ENCODE data around the gene ERLIN1. TPM values are rescaled to one million over a fixed set of nuclear protein-coding genes. Genes with fewer than 3 reads are reported as not detected.

Gene ERLIN1
- total RNA-seq, 1 experiment from 2014 or later, result 24.9 TPM

- CTCF ChIA-PET, result no interaction called here
- intact Hi-C loops (cut with micrococcal nuclease; ENCODE audit: unreplicated experiment), result no loop called here
- H3K4me3 ChIP-seq, result no peak overlapping the region
- H3K4me1 ChIP-seq (replicated peaks; ENCODE audit: insufficient read depth), result no peaks in the 10 kb centered on the region
- no peak overlapping the region for H2AFZ ChIP-seq
- no peak overlapping the region for H3K4me2 ChIP-seq
- H3K27me3 ChIP-seq (ENCODE audit: insufficient read depth, low read depth), result no peaks in the 10 kb centered on the region
- no peaks in the 10 kb centered on the region for H4K20me1 ChIP-seq (ENCODE audit: insufficient read depth)
- H3K9me3 ChIP-seq (ENCODE audit: insufficient read depth, low read depth), result no peaks in the 10 kb centered on the region
- TF ChIP-seq, protein P1, sequence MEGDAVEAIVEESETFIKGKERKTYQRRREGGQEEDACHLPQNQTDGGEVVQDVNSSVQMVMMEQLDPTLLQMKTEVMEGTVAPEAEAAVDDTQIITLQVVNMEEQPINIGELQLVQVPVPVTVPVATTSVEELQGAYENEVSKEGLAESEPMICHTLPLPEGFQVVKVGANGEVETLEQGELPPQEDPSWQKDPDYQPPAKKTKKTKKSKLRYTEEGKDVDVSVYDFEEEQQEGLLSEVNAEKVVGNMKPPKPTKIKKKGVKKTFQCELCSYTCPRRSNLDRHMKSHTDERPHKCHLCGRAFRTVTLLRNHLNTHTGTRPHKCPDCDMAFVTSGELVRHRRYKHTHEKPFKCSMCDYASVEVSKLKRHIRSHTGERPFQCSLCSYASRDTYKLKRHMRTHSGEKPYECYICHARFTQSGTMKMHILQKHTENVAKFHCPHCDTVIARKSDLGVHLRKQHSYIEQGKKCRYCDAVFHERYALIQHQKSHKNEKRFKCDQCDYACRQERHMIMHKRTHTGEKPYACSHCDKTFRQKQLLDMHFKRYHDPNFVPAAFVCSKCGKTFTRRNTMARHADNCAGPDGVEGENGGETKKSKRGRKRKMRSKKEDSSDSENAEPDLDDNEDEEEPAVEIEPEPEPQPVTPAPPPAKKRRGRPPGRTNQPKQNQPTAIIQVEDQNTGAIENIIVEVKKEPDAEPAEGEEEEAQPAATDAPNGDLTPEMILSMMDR (conservative IDR thresholded peaks at IDR 0.05), result no peak
- TF ChIP-seq EZH2 (IDR thresholded peaks at IDR 0.05; ENCODE audit: low read depth), result no peak
- no peaks in the 10 kb centered on the region for H3K36me3 ChIP-seq (ENCODE audit: low read depth)
- no peaks in the 10 kb centered on the region for H3K79me2 ChIP-seq (ENCODE audit: low read depth)
- BruUV-seq (replicated peaks), result no TSS peak
- no peaks in the 10 kb centered on the region for H3F3A ChIP-seq (ENCODE audit: insufficient read depth, low read depth)
- no peak for DNase-seq
- H3K27ac ChIP-seq, result no peak overlapping the region
- POLR2A ChIA-PET (ENCODE audit: unreplicated experiment), result no interaction called here
- H3K9me2 ChIP-seq (ENCODE audit: insufficient read depth), result no peaks in the 10 kb centered on the region
Observed at GRCh38 chr10:100120550-100120949, 65.3 kb downstream of the ERLIN1 start.

GRCh38 chr10:100119726-100120125 is 66.1 kb downstream of the ERLIN1 start:
- Histone ChIP-seq H3K9me2 (ENCODE audit: insufficient read depth) (no peaks in the 10 kb centered on the region), H3K9me3 (ENCODE audit: insufficient read depth, low read depth) (no peaks in the 10 kb centered on the region), H3K4me1 (replicated peaks; ENCODE audit: insufficient read depth) (no peaks in the 10 kb centered on the region), H3K36me3 (ENCODE audit: low read depth) (no peaks in the 10 kb centered on the region), H3K4me2 (no peak overlapping the region), H4K20me1 (ENCODE audit: insufficient read depth) (no peaks in the 10 kb centered on the region), H2AFZ (no peak overlapping the region), H3K27ac (no peak overlapping the region), H3K79me2 (ENCODE audit: low read depth) (no peaks in the 10 kb centered on the region), H3K27me3 (ENCODE audit: insufficient read depth, low read depth) (no peaks in the 10 kb centered on the region), H3F3A (ENCODE audit: insufficient read depth, low read depth) (no peaks in the 10 kb centered on the region), H3K4me3 (no peak overlapping the region)
- intact Hi-C loops (cut with micrococcal nuclease; ENCODE audit: unreplicated experiment), result no loop called here
- no peak for TF ChIP-seq EZH2 (IDR thresholded peaks at IDR 0.05; ENCODE audit: low read depth)
- TF ChIP-seq, protein P1 (conservative IDR thresholded peaks at IDR 0.05), result no peak
- no TSS peak for BruUV-seq (replicated peaks)
- DNase-seq, result no peak
- ChIA-PET POLR2A (ENCODE audit: unreplicated experiment) (no interaction called here), CTCF (no interaction called here)

- Histone ChIP-seq H3K27me3 (ENCODE audit: insufficient read depth, low read depth) (no peaks in the 10 kb centered on the region), H3K4me1 (replicated peaks; ENCODE audit: insufficient read depth) (no peaks in the 10 kb centered on the region), H4K20me1 (ENCODE audit: insufficient read depth) (no peaks in the 10 kb centered on the region), H3K27ac (no peak overlapping the region), H3K9me3 (ENCODE audit: insufficient read depth, low read depth) (no peaks in the 10 kb centered on the region), H3K79me2 (ENCODE audit: low read depth) (no peaks in the 10 kb centered on the region), H3K36me3 (ENCODE audit: low read depth) (no peaks in the 10 kb centered on the region), H3K4me3 (no peak overlapping the region), H3F3A (ENCODE audit: insufficient read depth, low read depth) (no peaks in the 10 kb centered on the region), H3K4me2 (no peak overlapping the region), H3K9me2 (ENCODE audit: insufficient read depth) (no peaks in the 10 kb centered on the region), H2AFZ (no peak overlapping the region)
- BruUV-seq (replicated peaks), result no TSS peak
- intact Hi-C loops (cut with micrococcal nuclease; ENCODE audit: unreplicated experiment), result no loop called here
- no peak for TF ChIP-seq EZH2 (IDR thresholded peaks at IDR 0.05; ENCODE audit: low read depth)
- TF ChIP-seq, protein P1 (conservative IDR thresholded peaks at IDR 0.05), result no peak
- ChIA-PET CTCF (interaction anchor here (0.7 kb wide), 1 partner anchor 266 kb away, joined by 6 read pairs; no protein-coding TSS in a partner anchor), POLR2A (ENCODE audit: unreplicated experiment) (interaction anchor here (0.7 kb wide), 1 partner anchor 121 kb away, joined by 5 read pairs; no protein-coding TSS in a partner anchor)
- DNase-seq, result no peak
Observed at GRCh38 chr10:100114976-100115770, 70.7 kb downstream of the ERLIN1 start.

All from PC-9 (cell line).